ENCODE data around the gene DYNC2H1.

DYNC2H1 gene

DNA sequence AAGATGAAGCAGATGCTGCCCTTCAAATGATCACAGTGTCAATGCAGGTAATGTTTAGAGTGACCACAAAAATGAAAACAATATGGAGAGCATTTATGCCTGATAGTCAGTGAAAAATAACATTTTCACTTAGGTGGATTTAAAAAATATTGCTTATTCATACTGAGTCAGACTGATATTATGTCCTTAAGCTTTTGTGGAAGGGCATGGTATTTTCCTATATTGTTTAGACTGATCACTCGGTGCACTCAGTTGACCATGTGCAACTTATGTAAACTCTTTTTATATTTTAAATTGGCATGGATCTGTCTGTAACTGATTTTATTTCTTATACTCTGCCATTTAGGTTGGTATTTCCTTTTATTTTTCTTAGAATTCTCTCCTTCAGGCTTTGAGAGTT lies 106.6 kb downstream of the DYNC2H1 start:
- no peak overlapping the region for H3K4me3 ChIP-seq (ENCODE audit: low read depth, low read length)
- TF ChIP-seq, protein P1, sequence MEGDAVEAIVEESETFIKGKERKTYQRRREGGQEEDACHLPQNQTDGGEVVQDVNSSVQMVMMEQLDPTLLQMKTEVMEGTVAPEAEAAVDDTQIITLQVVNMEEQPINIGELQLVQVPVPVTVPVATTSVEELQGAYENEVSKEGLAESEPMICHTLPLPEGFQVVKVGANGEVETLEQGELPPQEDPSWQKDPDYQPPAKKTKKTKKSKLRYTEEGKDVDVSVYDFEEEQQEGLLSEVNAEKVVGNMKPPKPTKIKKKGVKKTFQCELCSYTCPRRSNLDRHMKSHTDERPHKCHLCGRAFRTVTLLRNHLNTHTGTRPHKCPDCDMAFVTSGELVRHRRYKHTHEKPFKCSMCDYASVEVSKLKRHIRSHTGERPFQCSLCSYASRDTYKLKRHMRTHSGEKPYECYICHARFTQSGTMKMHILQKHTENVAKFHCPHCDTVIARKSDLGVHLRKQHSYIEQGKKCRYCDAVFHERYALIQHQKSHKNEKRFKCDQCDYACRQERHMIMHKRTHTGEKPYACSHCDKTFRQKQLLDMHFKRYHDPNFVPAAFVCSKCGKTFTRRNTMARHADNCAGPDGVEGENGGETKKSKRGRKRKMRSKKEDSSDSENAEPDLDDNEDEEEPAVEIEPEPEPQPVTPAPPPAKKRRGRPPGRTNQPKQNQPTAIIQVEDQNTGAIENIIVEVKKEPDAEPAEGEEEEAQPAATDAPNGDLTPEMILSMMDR (IDR thresholded peaks at IDR 0.05; ENCODE audit: control insufficient read depth, extremely low read depth, insufficient read depth), result no peak
- no peak for DNase-seq (ENCODE audit: low read depth)

DNA sequence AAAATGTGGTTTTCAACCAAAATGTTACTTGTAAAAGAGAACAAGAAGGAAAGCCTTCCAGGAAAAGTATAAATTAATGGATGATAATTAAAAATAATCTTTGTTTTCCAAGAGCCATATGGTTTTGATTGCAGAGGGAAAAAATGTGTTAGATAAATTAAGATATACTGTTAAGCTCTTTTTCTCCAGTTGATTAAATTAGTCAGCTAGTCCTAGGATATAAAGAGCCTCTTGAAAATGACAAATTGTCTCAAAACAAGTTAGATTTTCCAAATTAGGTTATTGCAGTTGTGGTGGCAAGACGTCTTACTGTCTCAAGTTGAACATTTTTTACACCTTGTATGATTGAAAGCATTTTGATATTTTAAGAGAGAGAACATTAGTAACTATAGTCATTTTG lies 110.9 kb downstream of the DYNC2H1 start:
- no peak overlapping the region for H3K4me3 ChIP-seq (ENCODE audit: low read depth, low read length)
- TF ChIP-seq, protein P1 (IDR thresholded peaks at IDR 0.05; ENCODE audit: control insufficient read depth, extremely low read depth, insufficient read depth), result no peak
- no peak for DNase-seq (ENCODE audit: low read depth)

DNA sequence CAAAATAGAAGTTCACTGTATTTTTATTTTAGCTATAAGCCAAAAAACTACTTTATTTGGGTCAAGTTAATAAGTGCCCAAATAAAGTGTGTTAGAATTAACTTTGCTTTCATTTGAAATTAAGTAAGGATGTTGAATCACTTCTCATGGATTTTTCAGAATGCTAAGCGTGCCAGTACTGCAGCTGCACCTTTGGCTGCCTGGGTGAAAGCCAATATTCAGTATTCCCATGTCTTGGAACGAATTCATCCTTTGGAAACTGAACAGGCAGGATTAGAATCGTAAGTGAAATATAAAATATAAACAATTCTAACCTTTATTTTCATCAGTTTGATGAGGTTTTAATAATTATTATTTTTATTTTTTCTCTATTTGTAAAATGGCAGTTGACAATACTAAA lies 113.6 kb downstream of the DYNC2H1 start:
- peak; percentile 15 for DNase-seq (ENCODE audit: low read depth)
- TF ChIP-seq, protein P1 (IDR thresholded peaks at IDR 0.05; ENCODE audit: control insufficient read depth, extremely low read depth, insufficient read depth), result no peak
- no peak overlapping the region for H3K4me3 ChIP-seq (ENCODE audit: low read depth, low read length)

DNA sequence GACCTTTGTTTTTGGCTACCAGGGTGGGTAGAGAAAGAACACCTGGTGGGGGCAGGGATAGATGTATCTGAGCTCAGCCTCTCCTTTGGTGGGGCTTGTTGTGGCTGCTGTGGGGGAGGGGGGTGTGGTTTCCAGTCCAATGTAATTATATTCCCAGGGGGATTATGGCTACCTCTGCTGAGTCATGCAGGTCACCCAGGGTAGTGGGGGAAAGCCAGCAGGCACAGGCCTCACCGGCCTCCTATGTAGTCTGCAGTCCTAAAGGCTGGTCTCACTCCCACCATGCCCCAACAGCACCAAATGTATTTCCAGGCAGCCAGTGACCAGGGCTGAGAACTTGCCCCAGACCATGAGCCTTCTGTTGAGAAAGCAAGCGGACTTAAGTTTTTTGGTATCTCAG lies 119.6 kb downstream of the DYNC2H1 start:
- DNase-seq (ENCODE audit: low read depth), result no peak
- TF ChIP-seq, protein P1 (IDR thresholded peaks at IDR 0.05; ENCODE audit: control insufficient read depth, extremely low read depth, insufficient read depth), result no peak

DNA sequence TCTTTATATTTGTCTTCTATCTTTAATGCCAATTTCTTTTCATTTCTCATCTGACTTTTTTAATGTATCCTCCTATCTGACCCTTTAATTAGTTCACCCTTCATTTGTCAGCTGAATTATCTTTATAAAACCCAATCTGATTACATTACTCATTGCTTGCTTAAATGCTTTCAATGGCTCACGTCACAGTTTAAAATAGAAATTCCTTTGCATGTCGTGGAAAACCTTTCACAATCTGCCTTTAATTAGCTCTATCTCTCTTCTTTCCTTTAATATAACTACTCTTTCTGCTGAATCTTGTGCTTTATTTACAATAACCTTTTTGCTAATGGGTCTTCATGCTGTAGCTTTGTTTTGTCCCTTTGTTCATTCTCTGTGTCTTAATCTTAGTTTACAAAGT lies 125.7 kb downstream of the DYNC2H1 start:
- TF ChIP-seq, protein P1 (IDR thresholded peaks at IDR 0.05; ENCODE audit: control insufficient read depth, extremely low read depth, insufficient read depth), result no peak
- no peak for DNase-seq (ENCODE audit: low read depth)

More for the DNA sequence above, 119.6 kb downstream of the DYNC2H1 start:
- H3K4me3 ChIP-seq (ENCODE audit: low read depth, low read length), result no peak overlapping the region

DNA sequence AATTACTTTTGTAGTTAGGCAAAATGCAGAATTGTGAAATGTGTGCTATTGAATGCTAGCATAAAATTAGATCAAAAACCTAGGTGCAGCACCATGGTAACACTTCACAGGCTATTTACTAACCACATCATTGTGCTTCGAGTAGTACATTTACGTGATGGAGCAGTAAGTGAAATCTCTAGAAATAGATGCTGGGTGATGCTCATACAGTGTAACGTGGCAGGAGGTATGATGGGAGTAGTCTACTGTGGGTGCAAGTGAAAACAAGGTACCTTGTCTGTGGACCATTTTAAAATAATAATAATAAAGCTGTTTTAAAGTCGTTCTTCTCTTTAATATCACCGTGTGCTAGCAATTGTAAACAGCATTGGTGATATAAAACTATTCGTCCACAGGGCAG lies 132.3 kb downstream of the DYNC2H1 start:
- DNase-seq (ENCODE audit: low read depth), result no peak
- TF ChIP-seq, protein P1 (IDR thresholded peaks at IDR 0.05; ENCODE audit: control insufficient read depth, extremely low read depth, insufficient read depth), result no peak
- H3K4me3 ChIP-seq (ENCODE audit: low read depth, low read length), result no peak overlapping the region

More for the DNA sequence above, 125.7 kb downstream of the DYNC2H1 start:
- H3K4me3 ChIP-seq (ENCODE audit: low read depth, low read length), result no peak overlapping the region

DNA sequence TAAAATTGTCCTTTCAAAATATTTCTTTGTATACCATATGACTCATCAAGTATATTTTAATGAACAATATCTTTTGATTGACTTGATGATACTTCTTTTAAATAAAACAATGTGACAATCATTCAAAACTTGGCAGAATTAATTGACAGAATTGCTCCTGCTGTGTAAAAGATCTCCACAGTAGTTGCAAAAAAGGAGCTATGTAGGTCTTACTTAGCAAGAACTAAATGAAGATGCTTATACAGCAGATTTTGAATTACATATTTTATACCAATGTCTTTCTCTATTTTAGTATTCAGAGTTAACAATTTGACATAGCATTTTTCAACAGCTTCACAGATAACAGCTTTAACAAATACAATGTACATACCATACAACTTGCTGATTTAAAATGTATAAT lies 144.9 kb downstream of the DYNC2H1 start:
- no peak overlapping the region for H3K4me3 ChIP-seq (ENCODE audit: low read depth, low read length)
- DNase-seq (ENCODE audit: low read depth), result no peak
- TF ChIP-seq, protein P1 (IDR thresholded peaks at IDR 0.05; ENCODE audit: control insufficient read depth, extremely low read depth, insufficient read depth), result no peak

All from LNCaP clone FGC (cell line).